ENCODE measurements around the gene GATA6.

- no peak for TF ChIP-seq ZNF37A (tag by site-specific recombination; IDR thresholded peaks at IDR 0.05)
- no peak for TF ChIP-seq BCL11A (tag by site-specific recombination; IDR thresholded peaks at IDR 0.05; ENCODE audit: low read depth)
- TF ChIP-seq ZNF660 (tag by site-specific recombination; IDR thresholded peaks at IDR 0.05) = no peak
- TF ChIP-seq ZNF830 (tag by site-specific recombination; IDR thresholded peaks at IDR 0.05; ENCODE audit: low read depth) = no peak
- TF ChIP-seq ZBTB48 (tag by site-specific recombination; IDR thresholded peaks at IDR 0.05) = no peak
- TF ChIP-seq ZNF580 (tag by site-specific recombination; IDR thresholded peaks at IDR 0.05) = no peak
- no peak for TF ChIP-seq PRDM10 (tag by site-specific recombination; IDR thresholded peaks at IDR 0.05)
- no peak for TF ChIP-seq HOXC10 (CRISPR knock-in tag; IDR thresholded peaks at IDR 0.05)
- no peak for TF ChIP-seq CTCF (tag by site-specific recombination; IDR thresholded peaks at IDR 0.05)
- no peak for TF ChIP-seq ZNF138 (tag by site-specific recombination; IDR thresholded peaks at IDR 0.05; ENCODE audit: borderline replicate concordance)
- no peak for TF ChIP-seq SP2 (tag by site-specific recombination; IDR thresholded peaks at IDR 0.05)
Observed at GRCh38 chr18:22153428-22153827, 16.0 kb upstream of the GATA6 start.

Data from HEK293 (cell line).